Measurements from ENCODE around the gene RARG.

GRCh38 chr12:53235164-53235563, 3.2 kb upstream of the RARG start:
- TF ChIP-seq CTCF (conservative IDR thresholded peaks at IDR 0.05; ENCODE audit: low read depth, low read length) (no peak), CEBPB (IDR thresholded peaks at IDR 0.05; ENCODE audit: low read depth, low read length) (no peak), RAD21 (IDR thresholded peaks at IDR 0.05; ENCODE audit: low read length) (no peak), SMC3 (IDR thresholded peaks at IDR 0.05; ENCODE audit: low read depth, low read length) (no peak), POLR2A (IDR thresholded peaks at IDR 0.05; ENCODE audit: low read depth, low read length) (no peak), MAFK (IDR thresholded peaks at IDR 0.05; ENCODE audit: low read depth, low read length) (no peak), FOS (IDR thresholded peaks at IDR 0.05; ENCODE audit: low read depth, low read length) (no peak), RCOR1 (IDR thresholded peaks at IDR 0.05; ENCODE audit: insufficient replicate concordance, low read length) (no peak), ELK1 (IDR thresholded peaks at IDR 0.05; ENCODE audit: borderline replicate concordance, low read depth, low read length) (no peak)
